C4-2B (cell line): ENCODE data around the gene STOML2.

Experiments used
- ZFX ChIP-seq: fragments of 450-650 bp; IDR thresholded peaks from 2 replicates; pipeline ENCODE4 v1.6.1; 2017
- TF ChIP-seq, protein P1 (sequence below): fragments of 450-650 bp; conservative IDR thresholded peaks from 2 replicates; pipeline ENCODE4 v1.5.1; 2017; ENCODE audit warnings: mild to moderate bottlenecking

DNA sequence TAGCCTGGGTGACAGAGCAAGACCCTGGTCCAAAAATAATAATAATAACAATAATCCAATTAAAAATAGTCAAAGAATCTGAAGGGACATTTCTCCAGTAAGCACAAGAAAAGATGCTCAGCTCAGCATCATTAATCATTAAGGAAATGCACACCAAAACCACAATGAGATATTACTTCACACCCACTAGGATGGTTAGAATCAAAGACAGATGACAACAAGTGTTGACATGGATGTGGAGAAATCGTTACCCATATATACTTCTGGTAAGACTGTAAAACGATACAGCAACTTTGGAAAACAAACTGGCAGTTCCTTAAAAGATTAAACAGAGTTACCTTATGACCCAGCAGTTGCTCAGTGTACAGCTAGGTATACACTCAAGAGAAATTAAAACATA is 17.9 kb downstream of the STOML2 start:
- TF ChIP-seq, protein P1, sequence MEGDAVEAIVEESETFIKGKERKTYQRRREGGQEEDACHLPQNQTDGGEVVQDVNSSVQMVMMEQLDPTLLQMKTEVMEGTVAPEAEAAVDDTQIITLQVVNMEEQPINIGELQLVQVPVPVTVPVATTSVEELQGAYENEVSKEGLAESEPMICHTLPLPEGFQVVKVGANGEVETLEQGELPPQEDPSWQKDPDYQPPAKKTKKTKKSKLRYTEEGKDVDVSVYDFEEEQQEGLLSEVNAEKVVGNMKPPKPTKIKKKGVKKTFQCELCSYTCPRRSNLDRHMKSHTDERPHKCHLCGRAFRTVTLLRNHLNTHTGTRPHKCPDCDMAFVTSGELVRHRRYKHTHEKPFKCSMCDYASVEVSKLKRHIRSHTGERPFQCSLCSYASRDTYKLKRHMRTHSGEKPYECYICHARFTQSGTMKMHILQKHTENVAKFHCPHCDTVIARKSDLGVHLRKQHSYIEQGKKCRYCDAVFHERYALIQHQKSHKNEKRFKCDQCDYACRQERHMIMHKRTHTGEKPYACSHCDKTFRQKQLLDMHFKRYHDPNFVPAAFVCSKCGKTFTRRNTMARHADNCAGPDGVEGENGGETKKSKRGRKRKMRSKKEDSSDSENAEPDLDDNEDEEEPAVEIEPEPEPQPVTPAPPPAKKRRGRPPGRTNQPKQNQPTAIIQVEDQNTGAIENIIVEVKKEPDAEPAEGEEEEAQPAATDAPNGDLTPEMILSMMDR, result no peak
- TF ChIP-seq ZFX, result no peak
